HepG2 (cell line): ENCODE results near the gene NFKBIL1. TPM values are rescaled to one million over a fixed set of nuclear protein-coding genes. Genes with fewer than 3 reads are reported as not detected.
A peak's percentile ranks its signal among the peaks of the same experiment; 100 is the strongest.

ENCODE experiments used
- GATAD2A ChIP-seq: IDR thresholded peaks from 2 replicates; pipeline ENCODE4 v1.6.1; 2016
- HNRNPUL1 ChIP-seq: fragments of 200-400 bp; formaldehyde crosslinking; IDR thresholded peaks from 2 replicates; pipeline ENCODE4 v1.6.1; 2017; ENCODE audit warnings: low read depth, mild to moderate bottlenecking, low read length, moderate library complexity
- ISX ChIP-seq: sonication (generic); formaldehyde crosslinking; conservative IDR thresholded peaks from 2 replicates; pipeline ENCODE4 v1.5.0; 2020; ENCODE audit warnings: missing genetic modification reagents
- KAT2B ChIP-seq: fragments of 150-350 bp; IDR thresholded peaks from 2 replicates; pipeline ENCODE4 v1.6.1; 2014; ENCODE audit warnings: low read depth, low read length, borderline replicate concordance
- MED8 ChIP-seq: sonication (generic); formaldehyde crosslinking; IDR thresholded peaks from 2 replicates; pipeline ENCODE4 v1.8.1; 2023; ENCODE audit warnings: mild to moderate bottlenecking, missing genetic modification reagents; ENCODE audit not compliant: insufficient replicate concordance
- RXRB ChIP-seq: IDR thresholded peaks from 2 replicates; pipeline ENCODE4 v1.6.1; 2016; ENCODE audit warnings: borderline replicate concordance, missing genetic modification reagents, missing compliant biosample characterization
- SIX4 ChIP-seq: sonication (generic); formaldehyde crosslinking; IDR thresholded peaks from 2 replicates; pipeline ENCODE4 v1.4.0; 2020; ENCODE audit warnings: missing genetic modification reagents
- ZBTB7B ChIP-seq: sonication (generic); formaldehyde crosslinking; IDR thresholded peaks from 2 replicates; pipeline ENCODE4 v1.4.0; 2020; ENCODE audit warnings: missing genetic modification reagents
- ZFAT ChIP-seq: sonication (generic); formaldehyde crosslinking; conservative IDR thresholded peaks from 2 replicates; pipeline ENCODE4 v1.8.1; 2023; ENCODE audit warnings: missing genetic modification reagents, inconsistent platforms
- ZNF160 ChIP-seq: sonication (generic); formaldehyde crosslinking; IDR thresholded peaks from 2 replicates; pipeline ENCODE4 v1.8.0; 2022; ENCODE audit warnings: mild to moderate bottlenecking, inconsistent platforms, missing genetic modification reagents
- ZNF30 ChIP-seq: sonication (generic); formaldehyde crosslinking; IDR thresholded peaks from 2 replicates; pipeline ENCODE4 v1.5.0; 2020; ENCODE audit warnings: mild to moderate bottlenecking, missing genetic modification reagents
- ZNF343 ChIP-seq: sonication (generic); formaldehyde crosslinking; IDR thresholded peaks from 2 replicates; pipeline ENCODE4 v1.4.0; 2020; ENCODE audit warnings: mild to moderate bottlenecking, missing genetic modification reagents
- ZNF567 ChIP-seq: sonication (generic); formaldehyde crosslinking; IDR thresholded peaks from 2 replicates; pipeline ENCODE4 v1.8.1; 2023; ENCODE audit warnings: mild to moderate bottlenecking, missing genetic modification reagents, borderline replicate concordance
- ZNF616 ChIP-seq: sonication (generic); formaldehyde crosslinking; IDR thresholded peaks from 2 replicates; pipeline ENCODE4 v1.5.0; 2020; ENCODE audit warnings: low read depth, mild to moderate bottlenecking, missing genetic modification reagents
- polyA plus RNA-seq, 8 experiments: library from polyadenylated mRNA; depleted of rRNA in 3 of 8; stranded (reverse) in 7 of 8; unstranded in 1 of 8; fragments of >200 nt; fragmentation: Illumina TruSeq in 4 of 8; extraction: Trizol in 4 of 8; gene quantifications; 2 replicates each; pipeline versions ENCODE4 v1.2.1 to v1.2.3, GENCODE V29; 2011 to 2016; ENCODE audit warnings: low read depth in 4 of 8, missing spikeins in 1 of 8, mixed read lengths in 1 of 8; ENCODE audit not compliant: insufficient read depth in 1 of 8
- total RNA-seq, 5 experiments: library from RNA; depleted of rRNA; stranded (reverse); fragments of >200 nt; fragmentation: Illumina TruSeq; extraction: Trizol; gene quantifications; 2 replicates each; pipeline ENCODE4 v1.2.3, GENCODE V29; 2016; ENCODE audit warnings: low read depth in 1 of 5
- TF ChIP-seq, protein P1 (sequence below): sonication (generic); formaldehyde crosslinking; IDR thresholded peaks from 2 replicates; pipeline ENCODE4 v1.4.0; 2020; ENCODE audit warnings: missing genetic modification reagents, mild to moderate bottlenecking, borderline replicate concordance
- TF ChIP-seq, protein P2 (sequence below): sonication (generic); formaldehyde crosslinking; IDR thresholded peaks from 2 replicates; pipeline ENCODE4 v1.4.0; 2020; ENCODE audit warnings: missing genetic modification reagents
- TF ChIP-seq, protein P3 (sequence below): sonication (generic); formaldehyde crosslinking; IDR thresholded peaks from 2 replicates; pipeline ENCODE4 v1.5.1; 2020; ENCODE audit warnings: mild to moderate bottlenecking, moderate library complexity, missing genetic modification reagents
- TF ChIP-seq, protein P4 (sequence below): IDR thresholded peaks from 2 replicates; pipeline ENCODE4 v1.4.0; 2020; ENCODE audit warnings: mild to moderate bottlenecking, missing genetic modification reagents
- TF ChIP-seq, protein P5 (sequence below): sonication (generic); formaldehyde crosslinking; IDR thresholded peaks from 2 replicates; pipeline ENCODE4 v1.9.0; 2022; ENCODE audit warnings: missing genetic modification reagents, mild to moderate bottlenecking, borderline replicate concordance

NFKBIL1 gene
- total and polyA plus RNA-seq, 2 of the 13 experiments (the other 11 are each of a cell fraction or from before 2014, with no cell fraction given): 9.7 to 19.5 TPM

DNA sequence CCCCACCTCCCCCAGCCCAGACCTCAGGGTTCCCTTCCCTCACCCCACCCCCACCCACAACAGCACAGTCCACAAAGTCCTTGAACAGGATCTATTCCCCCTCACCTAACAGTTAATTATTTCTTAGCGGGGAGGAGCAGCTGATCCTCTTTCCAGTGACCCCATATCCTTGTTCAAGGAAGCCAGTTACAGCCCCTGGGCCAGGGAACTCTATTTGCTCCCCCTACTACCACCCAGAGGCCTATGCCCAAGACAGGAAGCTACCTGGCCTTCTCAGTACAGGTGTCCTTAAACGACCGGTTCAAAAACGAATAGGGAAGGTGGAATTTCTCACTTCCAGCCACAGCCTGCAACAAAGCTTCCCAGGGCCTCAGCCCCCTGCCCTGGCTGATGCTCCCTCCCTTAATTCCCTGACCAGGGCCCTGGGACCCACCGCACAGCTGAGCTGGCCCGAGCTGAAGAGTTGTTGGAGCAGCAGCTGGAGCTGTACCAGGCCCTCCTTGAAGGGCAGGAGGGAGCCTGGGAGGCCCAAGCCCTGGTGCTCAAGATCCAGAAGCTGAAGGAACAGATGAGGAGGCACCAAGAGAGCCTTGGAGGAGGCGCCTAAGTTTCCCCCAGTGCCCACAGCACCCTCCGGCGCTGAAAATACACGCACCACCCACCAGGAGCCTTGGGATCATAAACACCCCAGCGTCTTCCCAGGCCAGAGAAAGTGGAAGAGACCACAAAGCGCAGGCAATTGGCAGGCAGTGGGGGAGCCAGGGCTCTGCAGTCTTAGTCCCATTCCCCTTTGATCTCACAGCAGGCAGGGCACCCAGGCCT, 17.9 kb upstream of the NFKBIL1 start (continued):
- TF ChIP-seq RXRB (CRISPR knock-in tag) (peak; percentile 42; the same call in 1 of the 2 replicates), HNRNPUL1 (no peak), ZNF616 (CRISPR knock-in tag) (no peak), ISX (no peak), MED8 (CRISPR knock-in tag) (no peak), ZNF160 (CRISPR knock-in tag) (no peak; the same call in 1 of the 2 replicates), GATAD2A (CRISPR knock-in tag) (peak; percentile 63; the same call in 1 of the 2 replicates), ZNF567 (CRISPR knock-in tag) (no peak), ZFAT (CRISPR knock-in tag) (no peak), SIX4 (CRISPR knock-in tag) (no peak), ZBTB7B (CRISPR knock-in tag) (peak; percentile 82; the same call in 1 of the 2 replicates), KAT2B (no peak), ZNF30 (CRISPR knock-in tag) (no peak), ZNF343 (CRISPR knock-in tag) (no peak)
- TF ChIP-seq, protein P1, sequence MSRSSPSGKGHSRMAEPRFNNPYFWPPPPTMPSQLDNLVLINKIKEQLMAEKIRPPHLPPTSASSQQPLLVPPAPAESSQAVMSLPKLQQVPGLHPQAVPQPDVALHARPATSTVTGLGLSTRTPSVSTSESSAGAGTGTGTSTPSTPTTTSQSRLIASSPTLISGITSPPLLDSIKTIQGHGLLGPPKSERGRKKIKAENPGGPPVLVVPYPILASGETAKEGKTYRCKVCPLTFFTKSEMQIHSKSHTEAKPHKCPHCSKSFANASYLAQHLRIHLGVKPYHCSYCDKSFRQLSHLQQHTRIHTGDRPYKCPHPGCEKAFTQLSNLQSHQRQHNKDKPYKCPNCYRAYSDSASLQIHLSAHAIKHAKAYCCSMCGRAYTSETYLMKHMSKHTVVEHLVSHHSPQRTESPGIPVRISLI (CRISPR knock-in tag): no peak
- TF ChIP-seq, protein P2, sequence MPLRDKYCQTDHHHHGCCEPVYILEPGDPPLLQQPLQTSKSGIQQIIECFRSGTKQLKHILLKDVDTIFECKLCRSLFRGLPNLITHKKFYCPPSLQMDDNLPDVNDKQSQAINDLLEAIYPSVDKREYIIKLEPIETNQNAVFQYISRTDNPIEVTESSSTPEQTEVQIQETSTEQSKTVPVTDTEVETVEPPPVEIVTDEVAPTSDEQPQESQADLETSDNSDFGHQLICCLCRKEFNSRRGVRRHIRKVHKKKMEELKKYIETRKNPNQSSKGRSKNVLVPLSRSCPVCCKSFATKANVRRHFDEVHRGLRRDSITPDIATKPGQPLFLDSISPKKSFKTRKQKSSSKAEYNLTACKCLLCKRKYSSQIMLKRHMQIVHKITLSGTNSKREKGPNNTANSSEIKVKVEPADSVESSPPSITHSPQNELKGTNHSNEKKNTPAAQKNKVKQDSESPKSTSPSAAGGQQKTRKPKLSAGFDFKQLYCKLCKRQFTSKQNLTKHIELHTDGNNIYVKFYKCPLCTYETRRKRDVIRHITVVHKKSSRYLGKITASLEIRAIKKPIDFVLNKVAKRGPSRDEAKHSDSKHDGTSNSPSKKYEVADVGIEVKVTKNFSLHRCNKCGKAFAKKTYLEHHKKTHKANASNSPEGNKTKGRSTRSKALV: no peak
- TF ChIP-seq, protein P3, sequence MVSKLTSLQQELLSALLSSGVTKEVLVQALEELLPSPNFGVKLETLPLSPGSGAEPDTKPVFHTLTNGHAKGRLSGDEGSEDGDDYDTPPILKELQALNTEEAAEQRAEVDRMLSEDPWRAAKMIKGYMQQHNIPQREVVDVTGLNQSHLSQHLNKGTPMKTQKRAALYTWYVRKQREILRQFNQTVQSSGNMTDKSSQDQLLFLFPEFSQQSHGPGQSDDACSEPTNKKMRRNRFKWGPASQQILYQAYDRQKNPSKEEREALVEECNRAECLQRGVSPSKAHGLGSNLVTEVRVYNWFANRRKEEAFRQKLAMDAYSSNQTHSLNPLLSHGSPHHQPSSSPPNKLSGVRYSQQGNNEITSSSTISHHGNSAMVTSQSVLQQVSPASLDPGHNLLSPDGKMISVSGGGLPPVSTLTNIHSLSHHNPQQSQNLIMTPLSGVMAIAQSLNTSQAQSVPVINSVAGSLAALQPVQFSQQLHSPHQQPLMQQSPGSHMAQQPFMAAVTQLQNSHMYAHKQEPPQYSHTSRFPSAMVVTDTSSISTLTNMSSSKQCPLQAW: peak; percentile 56; the same call in 1 of the 2 replicates
- TF ChIP-seq, protein P4, sequence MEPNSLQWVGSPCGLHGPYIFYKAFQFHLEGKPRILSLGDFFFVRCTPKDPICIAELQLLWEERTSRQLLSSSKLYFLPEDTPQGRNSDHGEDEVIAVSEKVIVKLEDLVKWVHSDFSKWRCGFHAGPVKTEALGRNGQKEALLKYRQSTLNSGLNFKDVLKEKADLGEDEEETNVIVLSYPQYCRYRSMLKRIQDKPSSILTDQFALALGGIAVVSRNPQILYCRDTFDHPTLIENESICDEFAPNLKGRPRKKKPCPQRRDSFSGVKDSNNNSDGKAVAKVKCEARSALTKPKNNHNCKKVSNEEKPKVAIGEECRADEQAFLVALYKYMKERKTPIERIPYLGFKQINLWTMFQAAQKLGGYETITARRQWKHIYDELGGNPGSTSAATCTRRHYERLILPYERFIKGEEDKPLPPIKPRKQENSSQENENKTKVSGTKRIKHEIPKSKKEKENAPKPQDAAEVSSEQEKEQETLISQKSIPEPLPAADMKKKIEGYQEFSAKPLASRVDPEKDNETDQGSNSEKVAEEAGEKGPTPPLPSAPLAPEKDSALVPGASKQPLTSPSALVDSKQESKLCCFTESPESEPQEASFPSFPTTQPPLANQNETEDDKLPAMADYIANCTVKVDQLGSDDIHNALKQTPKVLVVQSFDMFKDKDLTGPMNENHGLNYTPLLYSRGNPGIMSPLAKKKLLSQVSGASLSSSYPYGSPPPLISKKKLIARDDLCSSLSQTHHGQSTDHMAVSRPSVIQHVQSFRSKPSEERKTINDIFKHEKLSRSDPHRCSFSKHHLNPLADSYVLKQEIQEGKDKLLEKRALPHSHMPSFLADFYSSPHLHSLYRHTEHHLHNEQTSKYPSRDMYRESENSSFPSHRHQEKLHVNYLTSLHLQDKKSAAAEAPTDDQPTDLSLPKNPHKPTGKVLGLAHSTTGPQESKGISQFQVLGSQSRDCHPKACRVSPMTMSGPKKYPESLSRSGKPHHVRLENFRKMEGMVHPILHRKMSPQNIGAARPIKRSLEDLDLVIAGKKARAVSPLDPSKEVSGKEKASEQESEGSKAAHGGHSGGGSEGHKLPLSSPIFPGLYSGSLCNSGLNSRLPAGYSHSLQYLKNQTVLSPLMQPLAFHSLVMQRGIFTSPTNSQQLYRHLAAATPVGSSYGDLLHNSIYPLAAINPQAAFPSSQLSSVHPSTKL (CRISPR knock-in tag): no peak
- TF ChIP-seq, protein P5, sequence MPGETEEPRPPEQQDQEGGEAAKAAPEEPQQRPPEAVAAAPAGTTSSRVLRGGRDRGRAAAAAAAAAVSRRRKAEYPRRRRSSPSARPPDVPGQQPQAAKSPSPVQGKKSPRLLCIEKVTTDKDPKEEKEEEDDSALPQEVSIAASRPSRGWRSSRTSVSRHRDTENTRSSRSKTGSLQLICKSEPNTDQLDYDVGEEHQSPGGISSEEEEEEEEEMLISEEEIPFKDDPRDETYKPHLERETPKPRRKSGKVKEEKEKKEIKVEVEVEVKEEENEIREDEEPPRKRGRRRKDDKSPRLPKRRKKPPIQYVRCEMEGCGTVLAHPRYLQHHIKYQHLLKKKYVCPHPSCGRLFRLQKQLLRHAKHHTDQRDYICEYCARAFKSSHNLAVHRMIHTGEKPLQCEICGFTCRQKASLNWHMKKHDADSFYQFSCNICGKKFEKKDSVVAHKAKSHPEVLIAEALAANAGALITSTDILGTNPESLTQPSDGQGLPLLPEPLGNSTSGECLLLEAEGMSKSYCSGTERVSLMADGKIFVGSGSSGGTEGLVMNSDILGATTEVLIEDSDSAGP: peak; percentile 67; the same call in 1 of the 2 replicates
